ENCODE data around the gene PRKCZ. TPM values are rescaled to one million over a fixed set of nuclear protein-coding genes. Genes with fewer than 3 reads are reported as not detected.
A peak's percentile ranks its signal among the peaks of the same experiment; 100 is the strongest.

PRKCZ gene
- total and polyA plus RNA-seq, 7 experiments from 2014 or later, result 3.6 to 29.6 (median 24.0) TPM

GRCh38 chr1:2195785-2196184, 145.6 kb downstream of the PRKCZ start:
- Histone ChIP-seq H3K4me3 (ENCODE audit: low read length) (no peak overlapping the region), H3K36me3 (ENCODE audit: control insufficient read depth in 2 of 3, insufficient read depth in 3 of 3, low read length in 3 of 3) (no peaks in the 10 kb centered on the region), H3K27me3 (ENCODE audit: control insufficient read depth in 2 of 2, insufficient read depth in 2 of 2, low read length in 2 of 2) (no peaks in the 10 kb centered on the region), H3K4me1 (ENCODE audit: control insufficient read depth in 2 of 2, insufficient read depth in 2 of 2, low read length in 2 of 2) (peaks cover 22 to 35% of the 10 kb centered on the region in 2 donors), H3K9me3 (ENCODE audit: control insufficient read depth in 2 of 3, low read length in 3 of 3) (no peaks in the 10 kb centered on the region), H3K27ac (ENCODE audit: low read depth, low read length) (peak overlapping the region; percentile 88)
- no peaks in the 10 kb centered on the region for H3K27me3 Mint-ChIP-seq
- peak overlapping the region in 3 of 9 donors; percentile 55 to 94 (median 94) for H3K27ac Mint-ChIP-seq
- POLR2A ChIA-PET, result interaction anchor here (0.6 to 3.3 kb wide), 11 partner anchors 12 to 365 kb away, joined by 3 to 29 read pairs (median 8); partner anchors contain the start of genes MORN1 and RER1
- DNase-seq, result peak in 1 of 9 donors; percentile 23
- no peak for ATAC-seq
- intact Hi-C loops (cut with micrococcal nuclease), result loop anchor here (1.0 to 10.0 kb wide), 12 partner anchors 10 to 645 kb away; partner anchors contain the start of genes MORN1 (in 2 of the 2), RER1 (in 2 of the 2), PANK4 (in 1 of the 2) and PEX10 (in 1 of the 2)
- H3K36me3 Mint-ChIP-seq, result no peaks in the 10 kb centered on the region
- H3K4me1 Mint-ChIP-seq, result peaks cover 15 to 33% (median 24%) of the 10 kb centered on the region in 7 donors
- peak overlapping the region in 1 of 10 donors; percentile 91 for H3K4me3 Mint-ChIP-seq
- CTCF ChIA-PET, result interaction anchor here (1.3 to 3.4 kb wide), 8 partner anchors 41 to 192 kb away, joined by 3 to 78 read pairs (median 6); no protein-coding TSS in a partner anchor
- no peaks in the 10 kb centered on the region for H3K9me3 Mint-ChIP-seq

GRCh38 chr1:2196901-2197638, 146.9 kb downstream of the PRKCZ start:
- H3K27ac Mint-ChIP-seq, result peak overlapping the region in 3 of 9 donors; percentile 38 to 94 (median 94)
- intact Hi-C loops (cut with micrococcal nuclease), result loop anchor here (5.0 to 10.0 kb wide), 2 partner anchors 448 to 590 kb away; no protein-coding TSS in a partner anchor
- peak overlapping the region in 1 of 10 donors; percentile 33 for H3K4me3 Mint-ChIP-seq
- Histone ChIP-seq H3K9me3 (ENCODE audit: control insufficient read depth in 2 of 3, low read length in 3 of 3) (no peaks in the 10 kb centered on the region), H3K27me3 (ENCODE audit: control insufficient read depth in 2 of 2, insufficient read depth in 2 of 2, low read length in 2 of 2) (no peaks in the 10 kb centered on the region), H3K4me3 (ENCODE audit: low read length) (no peak overlapping the region), H3K36me3 (ENCODE audit: control insufficient read depth in 2 of 3, insufficient read depth in 3 of 3, low read length in 3 of 3) (no peaks in the 10 kb centered on the region), H3K27ac (ENCODE audit: low read depth, low read length) (peak overlapping the region; percentile 85), H3K4me1 (ENCODE audit: control insufficient read depth in 2 of 2, insufficient read depth in 2 of 2, low read length in 2 of 2) (peaks cover 22 to 35% of the 10 kb centered on the region in 2 donors)
- H3K9me3 Mint-ChIP-seq, result no peaks in the 10 kb centered on the region
- DNase-seq (no peak), ATAC-seq (no peak)
- ChIA-PET CTCF (interaction anchor here (0.7 to 3.4 kb wide), 2 partner anchors 183 to 350 kb away, joined by 6 to 78 read pairs; no protein-coding TSS in a partner anchor), POLR2A (interaction anchor here (0.8 to 4.7 kb wide), 6 partner anchors 8 to 351 kb away, joined by 3 to 47 read pairs (median 20); partner anchors contain the start of genes MORN1 and RER1)
- H3K36me3 Mint-ChIP-seq, result no peaks in the 10 kb centered on the region
- H3K27me3 Mint-ChIP-seq, result no peaks in the 10 kb centered on the region
- H3K4me1 Mint-ChIP-seq, result peaks cover 13 to 24% (median 22%) of the 10 kb centered on the region in 7 donors

GRCh38 chr1:2197707-2198165, 147.5 kb downstream of the PRKCZ start:
- no peaks in the 10 kb centered on the region for H3K36me3 ChIP-seq (ENCODE audit: control insufficient read depth in 2 of 3, insufficient read depth in 3 of 3, low read length in 3 of 3)
- CTCF ChIA-PET, result interaction anchor here (3.4 kb wide), 1 partner anchor 183 kb away, joined by 78 read pairs; no protein-coding TSS in a partner anchor
- no peak overlapping the region for H3K4me3 ChIP-seq (ENCODE audit: low read length)
- intact Hi-C loops (cut with micrococcal nuclease), result loop anchor here (5.0 to 10.0 kb wide), 2 partner anchors 447 to 590 kb away; no protein-coding TSS in a partner anchor
- H3K9me3 Mint-ChIP-seq, result no peaks in the 10 kb centered on the region
- ATAC-seq (no peak), DNase-seq (no peak)
- H3K27me3 ChIP-seq (ENCODE audit: control insufficient read depth in 2 of 2, insufficient read depth in 2 of 2, low read length in 2 of 2), result no peaks in the 10 kb centered on the region
- H3K27ac Mint-ChIP-seq, result peak overlapping the region in 8 of 9 donors; percentile 46 to 94 (median 78)
- H3K27ac ChIP-seq (ENCODE audit: low read depth, low read length), result peak overlapping the region; percentile 85
- H3K4me3 Mint-ChIP-seq, result peak overlapping the region in 1 of 10 donors; percentile 83
- H3K36me3 Mint-ChIP-seq, result no peaks in the 10 kb centered on the region
- POLR2A ChIA-PET, result interaction anchor here (0.7 to 4.7 kb wide), 7 partner anchors 8 to 194 kb away, joined by 3 to 47 read pairs (median 7); partner anchors contain the start of genes MORN1 and RER1
- H3K4me1 Mint-ChIP-seq, result peaks cover 13 to 24% (median 21%) of the 10 kb centered on the region in 7 donors
- no peaks in the 10 kb centered on the region for H3K27me3 Mint-ChIP-seq
- H3K9me3 ChIP-seq (ENCODE audit: control insufficient read depth in 2 of 3, low read length in 3 of 3), result no peaks in the 10 kb centered on the region
- H3K4me1 ChIP-seq (ENCODE audit: control insufficient read depth in 2 of 2, insufficient read depth in 2 of 2, low read length in 2 of 2), result peaks cover 22 to 30% of the 10 kb centered on the region in 2 donors

- Histone ChIP-seq H3K9me3 (ENCODE audit: control insufficient read depth in 2 of 3, low read length in 3 of 3) (no peaks in the 10 kb centered on the region), H3K27me3 (ENCODE audit: control insufficient read depth in 2 of 2, insufficient read depth in 2 of 2, low read length in 2 of 2) (no peaks in the 10 kb centered on the region), H3K27ac (ENCODE audit: low read depth, low read length) (peak overlapping the region; percentile 85), H3K4me3 (ENCODE audit: low read length) (peak overlapping the region; percentile 71), H3K4me1 (ENCODE audit: control insufficient read depth in 2 of 2, insufficient read depth in 2 of 2, low read length in 2 of 2) (peaks cover 20 to 30% of the 10 kb centered on the region in 2 donors), H3K36me3 (ENCODE audit: control insufficient read depth in 2 of 3, insufficient read depth in 3 of 3, low read length in 3 of 3) (no peaks in the 10 kb centered on the region)
- DNase-seq (no peak), ATAC-seq (no peak)
- Mint-ChIP-seq H3K36me3 (no peaks in the 10 kb centered on the region), H3K4me3 (peak overlapping the region; percentile 82 to 92 (median 85)), H3K27me3 (no peaks in the 10 kb centered on the region), H3K9me3 (no peaks in the 10 kb centered on the region), H3K27ac (peak overlapping the region; percentile 83 to 95 (median 93)), H3K4me1 (peaks cover 13 to 22% (median 18%) of the 10 kb centered on the region in 7 donors)
- POLR2A ChIA-PET, result interaction anchor here (0.8 to 4.7 kb wide), 9 partner anchors 9 to 349 kb away, joined by 3 to 47 read pairs (median 7); partner anchors contain the start of genes MORN1, PEX10 and RER1
- CTCF ChIA-PET, result interaction anchor here (0.8 to 1.7 kb wide), 5 partner anchors 42 to 349 kb away, joined by 3 to 9 read pairs (median 3); no protein-coding TSS in a partner anchor
- intact Hi-C loops (cut with micrococcal nuclease), result loop anchor here (5.0 to 10.0 kb wide), 2 partner anchors 446 to 589 kb away; no protein-coding TSS in a partner anchor
These were observed 148.4 kb downstream of the PRKCZ start for GRCh38 chr1:2198571-2198970.

- no peaks in the 10 kb centered on the region for H3K9me3 Mint-ChIP-seq
- H3K27me3 Mint-ChIP-seq, result no peaks in the 10 kb centered on the region
- peak overlapping the region; percentile 71 for H3K4me3 ChIP-seq (ENCODE audit: low read length)
- H3K36me3 ChIP-seq (ENCODE audit: control insufficient read depth in 2 of 3, insufficient read depth in 3 of 3, low read length in 3 of 3), result no peaks in the 10 kb centered on the region
- peaks cover 13 to 24% (median 21%) of the 10 kb centered on the region in 7 donors for H3K4me1 Mint-ChIP-seq
- DNase-seq, result peak; percentile 56 to 80 (median 79)
- peak overlapping the region; percentile 83 to 95 (median 93) for H3K27ac Mint-ChIP-seq
- H3K4me3 Mint-ChIP-seq, result peak overlapping the region; percentile 82 to 92 (median 85)
- CTCF ChIA-PET, result interaction anchor here (0.8 to 1.7 kb wide), 5 partner anchors 42 to 348 kb away, joined by 3 to 9 read pairs (median 3); no protein-coding TSS in a partner anchor
- intact Hi-C loops (cut with micrococcal nuclease), result loop anchor here (1.0 to 10.0 kb wide), 10 partner anchors 32 to 588 kb away; partner anchors contain the start of genes MORN1 (in 1 of the 2) and RER1 (in 1 of the 2)
- H3K27me3 ChIP-seq (ENCODE audit: control insufficient read depth in 2 of 2, insufficient read depth in 2 of 2, low read length in 2 of 2), result no peaks in the 10 kb centered on the region
- peaks cover 16 to 26% of the 10 kb centered on the region in 2 donors for H3K4me1 ChIP-seq (ENCODE audit: control insufficient read depth in 2 of 2, insufficient read depth in 2 of 2, low read length in 2 of 2)
- POLR2A ChIA-PET, result interaction anchor here (0.8 to 4.7 kb wide), 15 partner anchors 10 to 386 kb away, joined by 3 to 47 read pairs (median 4); partner anchors contain the start of genes MORN1, PEX10 and RER1
- peak; percentile 71 for ATAC-seq
- no peaks in the 10 kb centered on the region for H3K9me3 ChIP-seq (ENCODE audit: control insufficient read depth in 2 of 3, low read length in 3 of 3)
- no peaks in the 10 kb centered on the region for H3K36me3 Mint-ChIP-seq
- peak overlapping the region; percentile 85 for H3K27ac ChIP-seq (ENCODE audit: low read depth, low read length)
These were observed 149.0 kb downstream of the PRKCZ start for GRCh38 chr1:2199042-2199810.
